NK-92 treated with Interleukin-12 subunit alpha and Interleukin-12 subunit beta, amount 100 ng/mL, for 24 hours (cell line): ENCODE measurements around the gene DMAC1.
A peak's percentile ranks its signal among the peaks of the same experiment; 100 is the strongest.

ENCODE experiments used
- DNase-seq: peaks from one replicate; lab custom pipeline; 2025; lab: John Stamatoyannopoulos, UW

Gene DMAC1, protein sequence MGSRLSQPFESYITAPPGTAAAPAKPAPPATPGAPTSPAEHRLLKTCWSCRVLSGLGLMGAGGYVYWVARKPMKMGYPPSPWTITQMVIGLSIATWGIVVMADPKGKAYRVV

GRCh38 chr9:7799234-7799943 is at the start of gene DMAC1:
DMAC1 (minus strand) TSS chr9:7799778; CDS start chr9:7799734, 44 bp downstream.
- DNase-seq: peak; percentile 51

- DNase-seq: no peak
Measured at GRCh38 chr9:7849362-7849761, 49.8 kb upstream of the DMAC1 start.

DNA sequence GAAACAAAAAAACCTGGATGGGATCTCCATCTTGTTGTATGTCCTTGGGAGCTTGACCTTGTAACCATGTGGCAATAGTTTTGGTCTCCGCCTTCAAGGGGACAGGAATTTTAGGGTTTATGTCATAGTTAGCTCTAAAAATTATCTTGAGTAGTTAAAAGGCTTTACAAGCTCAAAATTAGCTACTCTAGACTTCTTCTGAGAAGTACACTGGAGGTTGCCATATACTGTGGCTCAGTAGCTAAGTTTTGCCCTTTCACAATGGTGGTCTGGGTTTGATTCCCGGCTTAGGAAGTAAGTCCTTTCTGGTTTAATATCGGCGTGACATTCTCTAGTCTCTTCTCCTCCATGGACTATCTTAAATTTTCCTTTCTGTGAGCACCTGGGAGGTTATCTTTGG is 48.9 kb upstream of the DMAC1 start:
- no peak for DNase-seq

DNA sequence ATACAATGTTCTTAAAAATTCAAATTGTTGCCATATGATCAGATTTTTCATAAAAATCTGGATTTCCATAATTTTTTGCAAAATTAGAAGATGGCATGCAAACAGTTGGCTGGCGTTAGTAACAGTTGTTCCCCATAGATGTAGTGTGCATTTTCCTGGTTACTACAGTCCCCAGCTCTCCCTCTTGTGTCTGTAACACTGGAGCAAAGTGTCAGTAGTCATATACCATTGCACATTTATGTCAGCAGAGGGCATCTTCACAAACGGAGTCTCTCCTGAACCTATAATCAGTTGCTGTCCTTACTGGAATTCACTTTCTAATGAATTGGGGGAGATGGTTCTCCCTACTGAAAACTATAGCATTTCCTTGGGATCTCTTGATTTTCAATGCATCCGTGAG is 44.7 kb upstream of the DMAC1 start:
- no peak for DNase-seq

- no peak for DNase-seq
Measured at GRCh38 chr9:7841831-7842230, 42.3 kb upstream of the DMAC1 start.

DNA sequence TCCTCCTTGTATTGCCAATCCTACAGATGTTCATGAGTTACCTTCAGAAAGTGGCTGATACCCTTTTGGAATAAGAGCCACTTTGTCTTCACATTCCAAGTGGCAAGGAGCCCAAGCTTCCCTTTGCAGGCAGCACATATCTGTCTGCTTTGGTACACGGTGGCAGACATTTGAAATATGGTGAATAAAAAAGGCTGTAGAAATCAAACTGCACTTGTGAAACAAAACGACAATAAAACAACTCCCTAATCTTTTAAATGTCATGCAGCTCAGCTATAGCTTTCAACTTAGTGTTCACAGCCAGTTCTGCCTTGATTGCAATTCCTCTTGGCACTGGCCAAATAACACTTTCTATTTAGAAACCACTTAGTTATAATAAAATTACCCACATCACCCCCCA is 35.0 kb upstream of the DMAC1 start:
- no peak for DNase-seq

DNA sequence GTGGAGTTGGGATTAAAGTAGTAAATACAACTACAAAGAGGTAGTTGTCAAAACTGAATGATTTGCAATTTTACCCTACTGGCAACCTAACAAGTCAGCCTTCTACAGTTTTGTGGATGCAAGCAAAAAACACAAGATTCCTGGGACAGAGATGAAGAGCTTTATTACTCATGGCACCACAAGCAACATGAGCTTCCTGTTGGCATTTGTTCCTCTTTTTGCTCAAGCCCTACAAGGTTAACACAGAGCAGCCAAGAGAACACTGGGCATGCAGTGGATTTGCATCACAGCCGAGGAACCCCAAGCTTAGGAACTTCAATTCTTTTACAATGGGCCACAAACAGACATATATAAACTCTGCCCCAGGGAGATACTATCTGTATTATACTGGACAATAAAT is 28.8 kb upstream of the DMAC1 start:
- DNase-seq: no peak

- no peak for DNase-seq
Measured at GRCh38 chr9:7827792-7828191, 28.2 kb upstream of the DMAC1 start.

- no peak for DNase-seq
Measured at GRCh38 chr9:7827056-7827455, 27.5 kb upstream of the DMAC1 start.

DNA sequence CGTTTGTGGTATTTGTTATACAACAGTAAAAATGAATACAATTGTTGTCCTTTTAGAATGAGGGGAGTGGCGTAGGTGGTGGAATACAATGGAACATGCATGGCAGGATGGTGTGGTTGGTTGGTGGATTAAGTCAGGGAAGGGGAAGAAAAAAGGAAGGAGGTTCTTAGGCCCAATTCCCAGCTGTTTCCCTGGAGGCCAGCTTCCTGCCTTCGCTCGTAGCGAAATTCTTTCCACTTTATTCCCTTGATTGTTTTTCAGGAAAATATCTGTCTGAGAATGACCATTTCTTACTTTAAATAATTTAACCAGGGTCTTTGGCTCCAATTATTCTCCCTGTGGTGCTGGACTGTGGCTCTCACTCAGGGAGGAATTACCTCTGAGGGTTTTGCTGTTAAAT is 24.1 kb upstream of the DMAC1 start:
- DNase-seq: no peak

GRCh38 chr9:7819984-7820383 is 20.4 kb upstream of the DMAC1 start:
- no peak for DNase-seq

- DNase-seq: no peak
Measured at GRCh38 chr9:7816021-7816420, 16.4 kb upstream of the DMAC1 start.

- no peak for DNase-seq
Measured at GRCh38 chr9:7813030-7813429, 13.5 kb upstream of the DMAC1 start.

GRCh38 chr9:7811677-7812076 is 12.1 kb upstream of the DMAC1 start:
- DNase-seq: no peak

DNA sequence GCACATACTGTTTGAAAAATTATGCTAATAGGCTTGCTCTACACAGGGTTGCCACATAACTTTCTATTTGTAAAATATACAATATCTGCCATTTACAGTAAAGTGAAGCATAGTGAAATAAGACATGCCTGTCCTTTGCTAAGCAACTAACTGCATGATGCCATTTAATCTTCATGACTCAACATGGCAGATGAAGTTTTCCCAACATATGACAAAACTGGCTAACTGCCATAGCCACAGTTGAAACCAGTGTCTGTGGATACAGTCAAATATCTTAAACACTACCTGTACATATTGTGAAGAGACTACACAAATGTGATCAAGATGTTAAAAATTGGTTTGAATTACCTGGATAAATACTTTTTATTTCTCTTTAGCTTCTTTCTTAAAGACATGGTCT is 3.1 kb upstream of the DMAC1 start:
- no peak for DNase-seq

GRCh38 chr9:7799944-7800285 is 337 bp upstream of the DMAC1 start:
- DNase-seq: no peak

DNA sequence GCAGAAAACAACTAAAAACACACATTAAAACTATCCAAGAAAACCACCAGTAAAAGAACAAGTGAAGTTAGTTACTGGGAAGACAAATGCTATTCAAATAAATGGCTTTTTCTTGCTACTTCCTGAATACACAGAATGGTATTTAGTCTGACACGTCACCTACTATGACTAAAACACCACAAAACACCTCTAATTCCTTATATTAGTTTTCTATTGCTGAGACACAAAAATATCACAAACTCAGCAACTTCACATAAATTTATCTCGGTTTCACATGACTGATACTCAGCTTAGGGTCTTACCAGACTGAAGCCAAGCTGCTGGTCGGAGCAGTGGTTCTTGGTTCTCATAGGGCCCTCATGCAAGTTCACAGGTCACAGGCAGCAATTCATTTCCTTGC is 5.4 kb downstream of the DMAC1 start:
- no peak for DNase-seq

DNA sequence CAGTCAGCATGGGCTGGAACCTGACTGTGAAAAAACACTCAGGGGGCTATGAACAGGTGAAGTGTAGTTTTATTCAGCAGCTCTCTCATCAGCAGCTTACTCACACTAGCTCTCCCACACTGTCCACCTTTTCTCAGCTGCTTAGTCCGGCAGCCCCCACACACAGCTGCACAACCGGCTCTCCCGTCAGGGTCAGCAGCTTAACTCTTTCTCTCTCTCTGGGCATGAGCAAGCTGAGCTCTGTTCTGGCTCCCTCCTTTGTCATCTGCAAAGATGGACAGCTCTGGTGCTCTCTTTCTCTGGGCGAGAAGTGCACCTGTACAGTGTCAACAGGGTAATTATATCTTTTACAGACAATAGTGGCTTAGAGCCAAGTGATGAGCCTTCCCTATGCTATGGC is 8.2 kb downstream of the DMAC1 start:
- DNase-seq: no peak

DNA sequence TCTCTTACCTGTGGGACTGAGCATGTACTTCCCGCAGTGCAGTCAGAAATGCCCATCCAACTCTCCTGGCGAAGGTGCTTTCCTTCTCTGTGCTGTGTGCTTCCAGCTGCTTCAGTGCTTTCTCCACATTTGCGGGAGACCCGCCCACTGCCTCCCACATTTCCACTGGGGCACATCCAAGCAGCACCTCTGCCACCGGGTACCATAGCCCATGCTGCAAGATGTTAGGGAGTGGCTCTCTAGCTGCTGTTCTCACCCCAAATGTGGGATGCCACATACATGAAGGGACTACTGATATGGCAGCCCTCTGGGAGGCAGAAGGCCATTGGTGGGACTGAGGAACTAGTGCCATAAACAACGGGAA is 8.8 kb downstream of the DMAC1 start:
- no peak for DNase-seq

DNA sequence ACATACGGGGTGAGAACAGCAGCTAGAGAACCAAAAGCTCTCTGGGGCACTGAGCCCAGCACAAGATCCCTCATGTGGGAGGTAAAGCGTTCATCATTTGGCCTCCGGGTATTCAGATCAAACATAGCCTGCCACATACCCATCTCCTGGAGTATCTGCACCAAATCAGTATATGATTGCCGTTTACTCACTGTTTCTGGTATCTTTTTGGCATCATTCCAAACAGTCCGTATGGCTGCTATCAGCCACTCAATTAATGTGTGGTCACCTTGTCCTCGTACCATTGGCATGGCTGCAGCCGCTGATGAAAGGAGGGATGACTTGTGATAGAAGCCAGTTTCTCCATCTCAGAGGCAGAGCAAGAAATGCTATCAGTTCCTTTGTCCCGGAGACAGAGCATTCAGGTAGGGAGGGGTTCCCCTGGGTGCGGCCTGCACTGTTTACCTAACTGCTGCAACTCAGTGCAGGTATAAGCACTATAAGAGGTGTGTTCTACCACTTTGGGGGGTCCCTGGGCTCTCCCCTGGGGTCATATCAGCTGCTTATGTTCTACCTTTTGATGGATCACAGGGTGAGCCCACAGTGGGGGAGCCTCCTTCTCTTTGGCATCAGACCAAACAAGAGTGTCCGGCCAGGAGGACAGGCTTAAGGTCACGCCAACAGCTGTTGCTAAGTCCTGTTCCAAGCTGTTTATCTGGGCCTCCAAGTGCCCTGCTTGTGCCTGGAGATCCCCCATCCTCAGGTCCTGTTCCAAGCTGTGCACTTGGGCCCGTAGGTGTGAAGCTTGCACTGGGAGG is 9.4 kb downstream of the DMAC1 start:
- no peak for DNase-seq

DNA sequence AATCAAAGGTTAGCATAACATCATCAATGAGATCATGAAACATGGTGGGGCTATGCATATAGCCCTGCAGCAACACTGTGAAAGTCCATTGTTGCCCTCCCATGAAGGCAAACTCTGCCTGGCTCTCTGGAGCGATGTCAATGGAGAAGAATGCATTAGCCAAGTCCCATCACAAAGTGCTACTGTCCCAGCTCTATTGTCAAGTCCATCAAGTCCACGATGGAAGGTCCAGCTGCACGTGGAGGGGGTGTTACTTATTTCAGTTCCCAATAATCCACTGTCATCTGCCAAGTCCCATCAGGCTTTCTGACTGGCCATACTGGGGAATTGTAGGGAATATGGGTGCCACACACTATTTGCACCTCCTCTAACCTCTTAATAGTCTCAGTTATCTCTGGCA is 10.8 kb downstream of the DMAC1 start:
- no peak for DNase-seq

DNA sequence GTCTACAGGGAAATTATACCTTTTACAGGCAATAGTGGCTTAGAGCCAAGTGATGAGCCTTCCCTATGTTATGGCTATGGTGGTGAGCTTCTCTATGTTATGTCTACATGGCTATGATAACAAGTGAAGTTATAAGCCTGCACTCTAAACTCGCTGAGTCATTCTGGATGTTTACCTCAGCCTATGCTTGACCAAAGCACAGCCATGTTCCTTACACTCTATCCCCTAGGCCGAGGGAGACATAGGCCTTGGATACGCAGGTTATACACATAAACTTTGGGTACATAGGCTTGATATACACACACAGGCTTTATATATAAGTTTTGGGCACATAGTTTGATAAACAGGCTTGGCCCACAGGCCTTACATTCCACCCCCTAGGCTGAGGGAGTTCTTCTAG is 13.8 kb downstream of the DMAC1 start:
- no peak for DNase-seq

DNA sequence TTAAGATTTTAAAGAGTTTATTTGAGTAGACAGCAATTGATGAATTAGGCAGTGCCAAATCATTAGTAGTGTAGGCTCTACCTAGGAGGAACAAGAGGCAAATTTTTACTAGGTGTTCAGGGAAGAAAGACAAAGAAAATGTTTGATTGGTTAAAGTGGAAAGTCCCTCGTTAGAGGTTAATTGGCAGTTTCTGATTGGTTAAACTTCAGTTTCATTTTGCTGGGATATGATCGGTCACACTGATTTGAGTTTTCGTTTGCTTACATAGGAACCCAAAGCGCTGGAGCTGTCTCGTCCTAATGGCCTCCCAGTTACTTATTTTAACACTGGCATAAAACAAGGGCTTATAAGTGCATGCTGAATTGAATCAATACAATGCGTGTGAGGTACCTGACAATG is 15.1 kb downstream of the DMAC1 start:
- DNase-seq: no peak

DNA sequence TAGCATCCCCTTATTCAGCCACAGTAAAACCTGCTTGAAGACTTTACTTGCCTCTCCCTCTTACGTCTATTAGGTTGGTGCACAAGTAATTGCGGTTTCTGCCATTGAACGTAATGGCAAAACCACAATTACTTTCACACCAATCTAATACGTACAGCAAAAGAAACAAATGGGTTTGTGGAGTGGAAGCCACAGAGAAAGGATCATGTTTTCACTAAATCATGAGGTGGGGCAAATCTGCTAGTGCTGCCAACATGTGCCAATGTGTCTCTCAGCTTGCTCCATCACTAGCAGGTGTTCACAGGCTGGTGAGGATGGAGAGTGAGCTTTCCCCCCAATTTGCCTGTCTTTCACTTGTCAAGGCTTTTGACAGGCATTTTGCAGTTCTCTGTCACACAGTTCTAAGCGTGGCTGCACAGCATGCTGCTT is 15.9 kb downstream of the DMAC1 start:
- no peak for DNase-seq
